HepG2 (cell line): ENCODE measurements around the gene NFXL1. TPM values are rescaled to one million over a fixed set of nuclear protein-coding genes. Genes with fewer than 3 reads are reported as not detected.

Experiments
- AHR ChIP-seq: IDR thresholded peaks from 2 replicates; pipeline ENCODE4 v1.6.1; 2018; ENCODE audit warnings: missing genetic modification reagents, missing compliant biosample characterization
- MYNN ChIP-seq: sonication (generic); formaldehyde crosslinking; IDR thresholded peaks from 2 replicates; pipeline ENCODE4 v1.4.0; 2020; ENCODE audit warnings: mild to moderate bottlenecking, low read depth, missing genetic modification reagents
- SIN3A ChIP-seq: IDR thresholded peaks from 2 replicates; pipeline ENCODE4 v1.6.1; 2011; ENCODE audit warnings: low read depth, mild to moderate bottlenecking, control low read depth, low read length, borderline replicate concordance
- SRSF9 ChIP-seq: fragments of 200-400 bp; formaldehyde crosslinking; IDR thresholded peaks from 2 replicates; pipeline ENCODE4 v1.6.1; 2018; ENCODE audit warnings: borderline replicate concordance, mild to moderate bottlenecking, low read depth, low read length; ENCODE audit not compliant: insufficient read depth, poor library complexity, severe bottlenecking
- SSRP1 ChIP-seq: IDR thresholded peaks from 2 replicates; pipeline ENCODE4 v1.6.1; 2016; ENCODE audit warnings: control low read depth
- ZBTB1 ChIP-seq: sonication (generic); formaldehyde crosslinking; IDR thresholded peaks from 2 replicates; pipeline ENCODE4 v1.4.0; 2020; ENCODE audit warnings: missing genetic modification reagents, borderline replicate concordance
- polyA plus RNA-seq, 8 experiments: library from polyadenylated mRNA; depleted of rRNA in 3 of 8; stranded (reverse) in 7 of 8; unstranded in 1 of 8; fragments of >200 nt; fragmentation: Illumina TruSeq in 4 of 8; extraction: Trizol in 4 of 8; gene quantifications; 2 replicates each; pipeline versions ENCODE4 v1.2.1 to v1.2.3, GENCODE V29; 2011 to 2016; ENCODE audit warnings: low read depth in 4 of 8, missing spikeins in 1 of 8, mixed read lengths in 1 of 8; ENCODE audit not compliant: insufficient read depth in 1 of 8
- total RNA-seq, 5 experiments: library from RNA; depleted of rRNA; stranded (reverse); fragments of >200 nt; fragmentation: Illumina TruSeq; extraction: Trizol; gene quantifications; 2 replicates each; pipeline ENCODE4 v1.2.3, GENCODE V29; 2016; ENCODE audit warnings: low read depth in 1 of 5
- TF ChIP-seq, protein P1 (sequence below): sonication (generic); formaldehyde crosslinking; IDR thresholded peaks from 2 replicates; pipeline ENCODE4 v1.4.0; 2020; ENCODE audit warnings: mild to moderate bottlenecking, missing genetic modification reagents, borderline replicate concordance
- TF ChIP-seq, protein P2 (sequence below): sonication (generic); formaldehyde crosslinking; IDR thresholded peaks from 2 replicates; pipeline ENCODE4 v1.8.1; 2023; ENCODE audit warnings: mild to moderate bottlenecking, missing genetic modification reagents, borderline replicate concordance

NFXL1 gene
- total and polyA plus RNA-seq, 2 of the 13 experiments (the other 11 are each of a cell fraction or from before 2014, with no cell fraction given), result 12.0 to 18.6 TPM

DNA sequence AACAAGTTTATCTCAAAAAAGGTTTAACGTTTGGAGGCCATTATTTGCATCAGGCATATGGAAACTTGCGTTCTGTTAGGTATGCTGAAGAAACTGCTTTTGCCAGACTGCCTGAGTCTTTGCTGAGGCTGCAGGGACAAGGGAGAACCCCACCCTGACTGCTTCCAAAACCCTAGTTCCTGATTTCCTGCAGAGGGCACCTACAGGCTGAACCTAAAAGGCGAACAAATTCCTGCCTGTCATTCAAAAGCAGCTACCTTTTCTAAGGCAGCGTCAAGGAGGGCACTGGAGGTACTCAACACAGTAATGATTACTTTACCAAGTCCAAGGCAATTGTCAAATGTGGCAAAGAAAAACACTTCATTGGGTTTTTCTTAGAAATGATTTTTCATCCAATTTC, 75.9 kb downstream of the NFXL1 start (continued):
- TF ChIP-seq, protein P1, sequence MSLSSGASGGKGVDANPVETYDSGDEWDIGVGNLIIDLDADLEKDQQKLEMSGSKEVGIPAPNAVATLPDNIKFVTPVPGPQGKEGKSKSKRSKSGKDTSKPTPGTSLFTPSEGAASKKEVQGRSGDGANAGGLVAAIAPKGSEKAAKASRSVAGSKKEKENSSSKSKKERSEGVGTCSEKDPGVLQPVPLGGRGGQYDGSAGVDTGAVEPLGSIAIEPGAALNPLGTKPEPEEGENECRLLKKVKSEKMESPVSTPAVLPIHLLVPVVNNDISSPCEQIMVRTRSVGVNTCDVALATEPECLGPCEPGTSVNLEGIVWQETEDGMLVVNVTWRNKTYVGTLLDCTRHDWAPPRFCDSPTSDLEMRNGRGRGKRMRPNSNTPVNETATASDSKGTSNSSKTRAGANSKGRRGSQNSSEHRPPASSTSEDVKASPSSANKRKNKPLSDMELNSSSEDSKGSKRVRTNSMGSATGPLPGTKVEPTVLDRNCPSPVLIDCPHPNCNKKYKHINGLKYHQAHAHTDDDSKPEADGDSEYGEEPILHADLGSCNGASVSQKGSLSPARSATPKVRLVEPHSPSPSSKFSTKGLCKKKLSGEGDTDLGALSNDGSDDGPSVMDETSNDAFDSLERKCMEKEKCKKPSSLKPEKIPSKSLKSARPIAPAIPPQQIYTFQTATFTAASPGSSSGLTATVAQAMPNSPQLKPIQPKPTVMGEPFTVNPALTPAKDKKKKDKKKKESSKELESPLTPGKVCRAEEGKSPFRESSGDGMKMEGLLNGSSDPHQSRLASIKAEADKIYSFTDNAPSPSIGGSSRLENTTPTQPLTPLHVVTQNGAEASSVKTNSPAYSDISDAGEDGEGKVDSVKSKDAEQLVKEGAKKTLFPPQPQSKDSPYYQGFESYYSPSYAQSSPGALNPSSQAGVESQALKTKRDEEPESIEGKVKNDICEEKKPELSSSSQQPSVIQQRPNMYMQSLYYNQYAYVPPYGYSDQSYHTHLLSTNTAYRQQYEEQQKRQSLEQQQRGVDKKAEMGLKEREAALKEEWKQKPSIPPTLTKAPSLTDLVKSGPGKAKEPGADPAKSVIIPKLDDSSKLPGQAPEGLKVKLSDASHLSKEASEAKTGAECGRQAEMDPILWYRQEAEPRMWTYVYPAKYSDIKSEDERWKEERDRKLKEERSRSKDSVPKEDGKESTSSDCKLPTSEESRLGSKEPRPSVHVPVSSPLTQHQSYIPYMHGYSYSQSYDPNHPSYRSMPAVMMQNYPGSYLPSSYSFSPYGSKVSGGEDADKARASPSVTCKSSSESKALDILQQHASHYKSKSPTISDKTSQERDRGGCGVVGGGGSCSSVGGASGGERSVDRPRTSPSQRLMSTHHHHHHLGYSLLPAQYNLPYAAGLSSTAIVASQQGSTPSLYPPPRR, result no peak
- TF ChIP-seq SIN3A (no peak), MYNN (CRISPR knock-in tag) (no peak), SRSF9 (no peak), AHR (CRISPR knock-in tag) (no peak), SSRP1 (CRISPR knock-in tag) (no peak), ZBTB1 (CRISPR knock-in tag) (no peak)
- TF ChIP-seq, protein P2, sequence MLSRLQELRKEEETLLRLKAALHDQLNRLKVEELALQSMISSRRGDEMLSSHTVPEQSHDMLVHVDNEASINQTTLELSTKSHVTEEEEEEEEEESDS (CRISPR knock-in tag), result no peak
